K562 (cell line): ENCODE data around the gene PITPNM3. TPM values are rescaled to one million over a fixed set of nuclear protein-coding genes. Genes with fewer than 3 reads are reported as not detected.

Experiments
- CBX1 ChIP-seq: sonication (generic); IDR thresholded peaks from 2 replicates; pipeline ENCODE4 v1.6.1; 2016; ENCODE audit warnings: antibody characterized with exemption, low read depth, mild to moderate bottlenecking
- E2F6 ChIP-seq, 2 experiments: IDR thresholded peaks; 2 replicates each; pipeline ENCODE4 v1.6.1; 2011; ENCODE audit warnings: borderline replicate concordance in 1 of 2, control low read depth in 1 of 2, low read depth in 1 of 2, low read length in 1 of 2, mild to moderate bottlenecking in 1 of 2, mixed read lengths in 1 of 2, moderate library complexity in 1 of 2; ENCODE audit not compliant: insufficient read depth in 1 of 2, insufficient read length in 1 of 2, poor library complexity in 1 of 2, severe bottlenecking in 1 of 2; ENCODE audit errors: extremely low read depth in 1 of 2
- ETS1 ChIP-seq: conservative IDR thresholded peaks from 2 replicates; pipeline ENCODE4 v1.6.1; 2011; ENCODE audit warnings: low read depth, mild to moderate bottlenecking, low read length; ENCODE audit not compliant: control insufficient read depth
- FOXK2 ChIP-seq, 2 experiments: fragments of 450-650 bp; IDR thresholded peaks in 1 of 2; conservative IDR thresholded peaks in 1 of 2; 2 replicates each; pipeline ENCODE4 v1.6.1; 2016; ENCODE audit warnings: low read depth in 2 of 2, mild to moderate bottlenecking in 1 of 2
- HDAC2 ChIP-seq: fragments of 450-650 bp; IDR thresholded peaks from 2 replicates; pipeline ENCODE4 v1.6.1; 2016; ENCODE audit warnings: mild to moderate bottlenecking
- MAZ ChIP-seq, 2 experiments: fragments of 450-650 bp in 1 of 2; sonication (generic) in 1 of 2; formaldehyde crosslinking; IDR thresholded peaks in 1 of 2; conservative IDR thresholded peaks in 1 of 2; 2 replicates each; pipeline versions ENCODE4 v1.4.0 to v1.5.0; 2020; ENCODE audit warnings: mild to moderate bottlenecking in 1 of 2, missing genetic modification reagents in 1 of 2
- MYBL2 ChIP-seq, 2 experiments: fragments of 450-650 bp in 1 of 2; sonication (generic) in 1 of 2; formaldehyde crosslinking in 1 of 2; IDR thresholded peaks; 2 replicates each; pipeline versions ENCODE4 v1.6.1 to v1.8.1; 2017 to 2022; ENCODE audit warnings: borderline replicate concordance in 1 of 2, inconsistent platforms in 1 of 2, low read depth in 1 of 2, mild to moderate bottlenecking in 1 of 2, missing genetic modification reagents in 1 of 2, moderate library complexity in 1 of 2
- NFYB ChIP-seq: IDR thresholded peaks from 2 replicates; pipeline ENCODE4 v1.6.1; 2011; ENCODE audit warnings: mild to moderate bottlenecking, moderate library complexity; ENCODE audit not compliant: insufficient read length; ENCODE audit errors: extremely low read depth
- NONO ChIP-seq, 2 experiments: fragments of 200-400 bp in 1 of 2; fragments of 450-650 bp in 1 of 2; formaldehyde crosslinking in 1 of 2; IDR thresholded peaks; 2 replicates each; pipeline ENCODE4 v1.6.1; 2017; ENCODE audit warnings: low read depth in 2 of 2, mild to moderate bottlenecking in 2 of 2, moderate library complexity in 2 of 2, low read length in 1 of 2
- NR2C2 ChIP-seq, 2 experiments: fragments of 200-800 bp in 1 of 2; sonication (Bioruptor generic) in 1 of 2; sonication (generic) in 1 of 2; formaldehyde crosslinking in 1 of 2; IDR thresholded peaks; 2 replicates each; pipeline versions ENCODE4 v1.6.1 to v1.8.0; 2016 to 2022; ENCODE audit warnings: mild to moderate bottlenecking in 1 of 2, missing compliant biosample characterization in 1 of 2, missing genetic modification characterization in 1 of 2, missing genetic modification reagents in 1 of 2
- POLR2A ChIP-seq: fragments of 450-650 bp; conservative IDR thresholded peaks from 2 replicates; pipeline ENCODE4 v1.6.1; 2016
- RAD21 ChIP-seq, 2 experiments: fragments of 250-450 bp in 1 of 2; fragments of 450-650 bp in 1 of 2; sonication (Bioruptor Pico) in 1 of 2; formaldehyde crosslinking in 1 of 2; IDR thresholded peaks in 1 of 2; conservative IDR thresholded peaks in 1 of 2; 2 replicates each; pipeline versions ENCODE4 v1.4.0 to v1.8.0; 2020 to 2022; ENCODE audit warnings: mild to moderate bottlenecking in 2 of 2, moderate library complexity in 1 of 2
- TBP ChIP-seq: optimal IDR thresholded peaks from 2 replicates; pipeline ENCODE3; 2011; ENCODE audit warnings: low read depth, low read length, improper control_type of control experiment
- VEZF1 ChIP-seq: fragments of 200-800 bp; sonication (Bioruptor generic); IDR thresholded peaks from 2 replicates; pipeline ENCODE4 v1.6.1; 2017; ENCODE audit warnings: missing genetic modification characterization, missing compliant biosample characterization
- ZSCAN29 ChIP-seq: fragments of 450-650 bp; IDR thresholded peaks from 2 replicates; pipeline ENCODE4 v1.6.1; 2017
- polyA plus RNA-seq, 8 experiments: library from polyadenylated mRNA; depleted of rRNA in 4 of 8; stranded (reverse) in 5 of 8; unstranded in 3 of 8; fragments of >200 nt; fragmentation: Nextera tagmentation in 2 of 8; fragmentation: Illumina TruSeq in 1 of 8; extraction: Ambion mirVana in 2 of 8; extraction: Trizol in 1 of 8; gene quantifications; 2 replicates each; pipeline versions ENCODE4 v1.2.1 to v1.2.3, GENCODE V29; 2011 to 2014; ENCODE audit warnings: inconsistent platforms in 1 of 8, missing spikeins in 1 of 8
- total RNA-seq, 7 experiments: library from RNA; depleted of rRNA in 6 of 7; stranded (reverse); fragments of >200 nt in 6 of 7; fragmentation: Illumina TruSeq in 2 of 7; extraction: Trizol in 2 of 7; gene quantifications; 2 replicates each; pipeline versions ENCODE4 v1.2.1 to v1.2.3, GENCODE V29; 2011 to 2021; ENCODE audit warnings: low replicate concordance in 1 of 7
- TF ChIP-seq, protein P1 (sequence below): sonication (generic); formaldehyde crosslinking; IDR thresholded peaks from 2 replicates; pipeline ENCODE4 v1.8.0; 2022; ENCODE audit warnings: mild to moderate bottlenecking, low read depth, missing genetic modification reagents
- TF ChIP-seq, protein P2 (sequence below): sonication (generic); formaldehyde crosslinking; IDR thresholded peaks from 2 replicates; pipeline ENCODE4 v1.9.0; 2022; ENCODE audit warnings: mild to moderate bottlenecking, missing genetic modification reagents
- TF ChIP-seq, protein P3 (sequence below): sonication (generic); formaldehyde crosslinking; IDR thresholded peaks from 2 replicates; pipeline ENCODE4 v1.8.0; 2022; ENCODE audit warnings: mild to moderate bottlenecking, missing genetic modification reagents

The PITPNM3 gene
- total and polyA plus RNA-seq, 9 of the 15 experiments (the other 6 are each of a cell fraction or from before 2014, with no cell fraction given): 0.14 to 0.38 (median 0.22) TPM; not detected in 2

DNA sequence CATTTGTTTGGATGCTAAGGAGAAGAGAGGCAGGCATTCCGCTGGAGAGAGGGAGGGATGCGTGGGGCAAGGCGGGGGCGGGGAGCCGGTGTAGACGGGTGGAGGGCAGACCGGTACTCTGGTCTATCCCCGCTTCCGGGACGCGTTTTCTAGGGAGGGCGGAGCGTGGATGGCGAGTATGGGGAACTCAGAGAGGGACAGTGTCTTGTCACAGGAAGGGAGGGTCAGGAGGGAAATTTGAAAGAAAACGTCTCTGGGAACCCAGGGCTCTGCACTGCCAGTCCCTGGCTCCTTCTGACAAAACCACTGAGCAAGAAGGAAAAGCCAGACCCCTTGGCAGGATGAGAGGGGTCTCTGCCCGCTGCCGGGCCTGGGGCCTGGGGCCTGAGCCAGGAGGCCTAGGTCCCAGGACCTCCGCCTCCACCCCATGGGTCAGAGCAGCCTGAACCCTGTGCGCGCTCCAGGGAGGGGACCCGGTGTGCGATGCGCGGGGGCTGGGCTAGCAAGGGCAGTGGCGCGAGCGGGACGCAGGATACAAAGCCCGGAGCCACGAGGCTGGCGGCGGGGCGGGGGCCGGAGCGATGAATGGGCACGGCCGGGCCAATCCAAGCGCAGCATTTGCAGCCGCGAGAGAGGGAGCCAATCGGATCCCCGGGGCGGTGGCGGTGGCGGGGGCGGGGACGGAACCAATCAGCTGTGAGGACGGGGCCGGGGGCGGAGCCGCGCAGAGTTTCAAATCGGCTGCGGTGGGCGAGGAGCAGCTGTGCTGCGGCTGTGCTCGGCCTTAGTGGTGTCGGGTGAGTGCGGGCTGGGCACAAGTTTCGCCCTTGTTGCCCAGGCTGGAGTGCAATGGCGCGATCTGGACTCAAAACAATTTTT is 112.4 kb downstream of the PITPNM3 start, which contains the start of gene PIMREG (continued):
- peak; percentile 64 for TF ChIP-seq NFYB
- TF ChIP-seq, protein P1, sequence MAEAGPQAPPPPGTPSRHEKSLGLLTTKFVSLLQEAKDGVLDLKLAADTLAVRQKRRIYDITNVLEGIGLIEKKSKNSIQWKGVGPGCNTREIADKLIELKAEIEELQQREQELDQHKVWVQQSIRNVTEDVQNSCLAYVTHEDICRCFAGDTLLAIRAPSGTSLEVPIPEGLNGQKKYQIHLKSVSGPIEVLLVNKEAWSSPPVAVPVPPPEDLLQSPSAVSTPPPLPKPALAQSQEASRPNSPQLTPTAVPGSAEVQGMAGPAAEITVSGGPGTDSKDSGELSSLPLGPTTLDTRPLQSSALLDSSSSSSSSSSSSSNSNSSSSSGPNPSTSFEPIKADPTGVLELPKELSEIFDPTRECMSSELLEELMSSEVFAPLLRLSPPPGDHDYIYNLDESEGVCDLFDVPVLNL: peak; percentile 67
- no peak for TF ChIP-seq NONO (IDR thresholded peaks at IDR 0.05; ENCODE audit: low read depth in 2 of 2, low read length in 1 of 2)
- 0 out of 2 replicates have a peak, but pooled peaks have one; percentile 19 for TF ChIP-seq ETS1
- TF ChIP-seq, protein P2, sequence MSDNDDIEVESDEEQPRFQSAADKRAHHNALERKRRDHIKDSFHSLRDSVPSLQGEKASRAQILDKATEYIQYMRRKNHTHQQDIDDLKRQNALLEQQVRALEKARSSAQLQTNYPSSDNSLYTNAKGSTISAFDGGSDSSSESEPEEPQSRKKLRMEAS (CRISPR knock-in tag): peak; percentile 93
- TF ChIP-seq E2F6 (IDR thresholded peaks at IDR 0.05; ENCODE audit: borderline replicate concordance in 1 of 2, extremely low read depth in 1 of 2, insufficient read depth in 1 of 2, insufficient read length in 1 of 2, low read depth in 1 of 2, low read length in 1 of 2, poor library complexity in 1 of 2, severe bottlenecking in 1 of 2): peak; percentile 94 to 98
- TF ChIP-seq, protein P3, sequence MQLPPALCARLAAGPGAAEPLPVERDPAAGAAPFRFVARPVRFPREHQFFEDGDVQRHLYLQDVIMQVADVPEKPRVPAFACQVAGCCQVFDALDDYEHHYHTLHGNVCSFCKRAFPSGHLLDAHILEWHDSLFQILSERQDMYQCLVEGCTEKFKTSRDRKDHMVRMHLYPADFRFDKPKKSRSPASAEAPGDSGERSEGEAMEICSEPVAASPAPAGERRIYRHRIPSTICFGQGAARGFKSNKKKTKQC (CRISPR knock-in tag): 0 out of 2 replicates have a peak, but pooled peaks have one; percentile 36
- no peak for TF ChIP-seq RAD21 (CRISPR knock-in tag; conservative IDR thresholded peaks at IDR 0.05 in 1 of 2, IDR thresholded peaks at IDR 0.05 in 1 of 2)
- TF ChIP-seq MAZ (CRISPR knock-in tag; conservative IDR thresholded peaks at IDR 0.05 in 1 of 2, IDR thresholded peaks at IDR 0.05 in 1 of 2): peak; percentile 78 to 86
- TF ChIP-seq NR2C2 (CRISPR knock-in tag; IDR thresholded peaks at IDR 0.05): no peak
- TF ChIP-seq NR2C2 (tag; IDR thresholded peaks at IDR 0.05): 0 out of 2 replicates have a peak, but pooled peaks have one; percentile 10
- peak; percentile 73 for TF ChIP-seq MYBL2 (IDR thresholded peaks at IDR 0.05; ENCODE audit: low read depth)
- TF ChIP-seq MYBL2 (CRISPR knock-in tag; IDR thresholded peaks at IDR 0.05; ENCODE audit: borderline replicate concordance): no peak
- TF ChIP-seq CBX1: peak; percentile 72; the same call in 1 of the 2 replicates
- peak; percentile 80 for TF ChIP-seq POLR2A
- TF ChIP-seq FOXK2 (conservative IDR thresholded peaks at IDR 0.05 in 1 of 2, IDR thresholded peaks at IDR 0.05 in 1 of 2; ENCODE audit: low read depth in 2 of 2): no peak
- TF ChIP-seq TBP: peak; percentile 49
- TF ChIP-seq ZSCAN29: peak; percentile 92
- no peak for TF ChIP-seq HDAC2
- TF ChIP-seq VEZF1 (CRISPR knock-in tag): peak; percentile 87
